Suppressor macrophage treated with lipopolysaccharide for 4 hours (primary cell): ENCODE results near the gene WDFY1.

Experiments
- DNase-seq: peaks from one replicate; pipeline ENCODE4 v3.0.0-alpha.2; 2020

The WDFY1 gene

GRCh38 chr2:223944703-223945531 is at the start of gene WDFY1:
TSS of gene WDFY1 (minus strand) at chr2:223945335. CDS start at chr2:223945284, 51 bp downstream.
- peak; percentile 94 for DNase-seq

GRCh38 chr2:223994562-223995162 is 49.5 kb upstream of the WDFY1 start:
- DNase-seq, result no peak

GRCh38 chr2:223993634-223994232 is 48.6 kb upstream of the WDFY1 start:
- DNase-seq, result peak; percentile 82

- DNase-seq, result no peak
Observed at GRCh38 chr2:223991611-223992010, 46.5 kb upstream of the WDFY1 start.

- no peak for DNase-seq
Observed at GRCh38 chr2:223989856-223990232, 44.7 kb upstream of the WDFY1 start.

GRCh38 chr2:223989206-223989855 is 44.2 kb upstream of the WDFY1 start:
- DNase-seq, result no peak

- DNase-seq, result no peak
Observed at GRCh38 chr2:223981241-223981640, 36.1 kb upstream of the WDFY1 start.

- DNase-seq, result no peak
Observed at GRCh38 chr2:223980803-223981202, 35.7 kb upstream of the WDFY1 start.

GRCh38 chr2:223980397-223980735 is 35.2 kb upstream of the WDFY1 start:
- no peak for DNase-seq

- no peak for DNase-seq
Observed at GRCh38 chr2:223979730-223980396, 34.7 kb upstream of the WDFY1 start.

- DNase-seq, result no peak
Observed at GRCh38 chr2:223978451-223978850, 33.3 kb upstream of the WDFY1 start.

GRCh38 chr2:223976635-223977226 is 31.6 kb upstream of the WDFY1 start:
- DNase-seq, result no peak

GRCh38 chr2:223973606-223974005 is 28.5 kb upstream of the WDFY1 start:
- DNase-seq, result no peak

- no peak for DNase-seq
Observed at GRCh38 chr2:223972656-223973102, 27.5 kb upstream of the WDFY1 start.

GRCh38 chr2:223971731-223972130 is 26.6 kb upstream of the WDFY1 start:
- no peak for DNase-seq

GRCh38 chr2:223970343-223971128 is 25.4 kb upstream of the WDFY1 start:
- peak; percentile 79 for DNase-seq

- DNase-seq, result peak; percentile 77
Observed at GRCh38 chr2:223969856-223970255, 24.7 kb upstream of the WDFY1 start.

- DNase-seq, result no peak
Observed at GRCh38 chr2:223969315-223969714, 24.2 kb upstream of the WDFY1 start.

- no peak for DNase-seq
Observed at GRCh38 chr2:223967981-223968380, 22.8 kb upstream of the WDFY1 start.

- DNase-seq, result no peak
Observed at GRCh38 chr2:223959688-223960087, 14.6 kb upstream of the WDFY1 start.

- DNase-seq, result peak; percentile 100
Observed at GRCh38 chr2:223957092-223957851, 12.1 kb upstream of the WDFY1 start, which contains the start of gene MRPL44. TSS of gene MRPL44 (plus strand) at chr2:223957463. CDS start at chr2:223957473, 10 bp downstream.
